ENCODE measurements around the gene CSNK1D.

- TF ChIP-seq REST (IDR thresholded peaks at IDR 0.05; ENCODE audit: insufficient read depth in 1 of 2, low read depth in 2 of 2, low read length in 2 of 2) (no peak), POLR2AphosphoS5 (IDR thresholded peaks at IDR 0.05; ENCODE audit: low read depth, low read length) (no peak)
These were observed 37.1 kb downstream of the CSNK1D start for GRCh38 chr17:82236142-82236971.

Data from PFSK-1 (cell line).